Heart left ventricle (tissue), 16 donors: ENCODE results near the gene DGKZ. TPM values are rescaled to one million over a fixed set of nuclear protein-coding genes. Genes with fewer than 3 reads are reported as not detected.

ENCODE experiments used
- ATAC-seq, 4 donors: fragments of 200-7000 bp; cut with Tn5 transposase; one replicate each; pipeline ENCODE4 v1.9.1; 2020 to 2022; ENCODE audit warnings: moderate library complexity in 4 of 4, mild to moderate bottlenecking in 3 of 4, moderate number of reproducible peaks in 1 of 4
- DNase-seq, 5 donors: peaks; one replicate each; pipeline ENCODE4 v3.0.0-alpha.2; 2020
- H3K27ac ChIP-seq, 12 donors: fragments of 200-600 bp; sonication (generic) in 4 of 12; one replicate each; pipeline versions ENCODE4 v1.5.0 to v1.8.0; 2016 to 2022; ENCODE audit warnings: mild to moderate bottlenecking in 2 of 12
- H3K27me3 ChIP-seq, 9 donors: fragments of 200-600 bp; sonication (generic) in 2 of 9; one replicate each; pipeline versions ENCODE4 v1.5.1 to v1.8.0; 2016 to 2022; ENCODE audit warnings: mild to moderate bottlenecking in 3 of 9
- H3K36me3 ChIP-seq, 9 donors: fragments of 200-600 bp; sonication (generic) in 2 of 9; one replicate each; pipeline versions ENCODE4 v1.5.0 to v1.8.0; 2018 to 2022; ENCODE audit warnings: mild to moderate bottlenecking in 2 of 9
- H3K4me1 ChIP-seq, 12 donors: fragments of 200-600 bp; sonication (generic) in 4 of 12; one replicate each; pipeline versions ENCODE4 v1.5.0 to v1.8.0; 2016 to 2022; ENCODE audit warnings: mild to moderate bottlenecking in 3 of 12
- H3K4me3 ChIP-seq, 12 donors: fragments of 200-600 bp; sonication (generic) in 4 of 12; one replicate each; pipeline versions ENCODE4 v1.5.0 to v1.8.0; 2017 to 2022; ENCODE audit warnings: mild to moderate bottlenecking in 9 of 12, moderate library complexity in 4 of 12
- H3K9me3 ChIP-seq, 12 donors: fragments of 200-600 bp; sonication (generic) in 4 of 12; one replicate each; pipeline versions ENCODE4 v1.5.0 to v1.8.0; 2016 to 2022; ENCODE audit warnings: mild to moderate bottlenecking in 1 of 12
- CTCF ChIP-seq, 12 donors: fragments of 200-600 bp; sonication (generic) in 4 of 12; IDR thresholded peaks; one replicate each; pipeline versions ENCODE4 v1.5.0 to v1.8.0; 2018 to 2022; ENCODE audit warnings: antibody characterized with exemption in 12 of 12, mild to moderate bottlenecking in 5 of 12
- POLR2A ChIP-seq, 2 donors: fragments of 450-650 bp; IDR thresholded peaks; one replicate each; pipeline ENCODE4 v1.6.1; 2017; ENCODE audit warnings: antibody characterized with exemption in 2 of 2, mild to moderate bottlenecking in 2 of 2, moderate library complexity in 2 of 2
- WGBS, 4 donors: extraction: QIAGEN DNeasy Blood & Tissue Kit in 2 of 4; methylation state at CpG; one replicate each; pipeline versions ENCODE4 v1.1.5 to v1.1.7; 2013 to 2018; 5-methylcytosine and 5-hydroxymethylcytosine counted together
- intact Hi-C, 10 donors: fragments of 100-400 bp; cut with DNase I; formaldehyde crosslinking; loops; one replicate each; pipeline versions ENCODE4 v1.11.1 to v1.14.2; 2022
- polyA plus RNA-seq, 2 donors: library from polyadenylated mRNA; stranded (reverse); fragments of 200-250 nt; gene quantifications; one replicate each; pipeline ENCODE4 v1.2.3, GENCODE V29; 2013
- total RNA-seq, 9 donors: library from RNA; depleted of rRNA in 2 of 9; stranded (reverse); fragments of >200 nt in 2 of 9; fragmentation: NEBNext Ultra II Directional in 3 of 9; extraction: Animal tissue kit (Norgen Biotek cat#: 25700) in 3 of 9; gene quantifications; one replicate each; pipeline versions ENCODE4 v1.1.0 to v1.2.4, GENCODE V29; 2016 to 2023
- donor health status: ischemic (EF 13 %, LVEDD 7.1; RV severe dilation, severe dysfunction).
- donor health status: healthy with polysubstance abuse.
- donor health status: DM: no; HTN: yes; CAD: no.
- donor health status: DM: no; HTN: no; CAD: no.
- donor health status: ischemic (EF 25% LVEDD 6.9; RV normal size, moderate dysfunction).
- donor health status: ischemic (EF 25% LVEDD 5.7; RV mildly dilated, moderate dysfunction).
- donor health status: healthy.
- donor health status: DM: yes; HTN: yes; CAD: no.
- donor health status: ischemic (EF 35%, LVEDD 5.7; RV mildly dilated, moderate dysfunction).
- donor health status: nonischemic (EF 11% LVEDD 7.7; RV severe dilation, severe dysfunction).
- donor health status: DM: yes; HTN: yes; CAD: no.
- donor health status: PGD.
- donor health status: ischemic (EF 29% LVEDD 5.4; RV normal size, mild dysfunction).
- donor health status: nonischemic (EF 23%, LVEDD 6.1; RV moderate dilation, normal function).

DGKZ gene
- total and polyA plus RNA-seq, 11 donors: 41.7 to 114 (median 59.5) TPM

- intact Hi-C loops: loop anchor here in 5 of 10 donors (5.0 to 10.0 kb wide), 4 partner anchors 51 to 351 kb away; partner anchors contain the start of gene PHF21A (in 1 of the 5)
- TF ChIP-seq CTCF (IDR thresholded peaks at IDR 0.05): no peak
- 75 to 87% (median 81%) methylated on average over 8 to 12 of the region's 12 CpGs for WGBS, 4 donors
- DNase-seq: peak; percentile 53 to 88 (median 75)
- H3K9me3 ChIP-seq: no peaks in the 10 kb centered on the region
- peak overlapping the region in 10 of 12 donors; percentile 6 to 73 (median 59) for H3K27ac ChIP-seq
- H3K4me3 ChIP-seq: peak overlapping the region in 3 of 12 donors; percentile 5 to 12 (median 5)
- peak; percentile 44 to 91 (median 88) for ATAC-seq
- peaks cover 0 to 42% (median 7%) of the 10 kb centered on the region in 12 donors for H3K4me1 ChIP-seq
- H3K36me3 ChIP-seq: peaks cover 0 to 65% (median 22%) of the 10 kb centered on the region in 9 donors
- no peaks in the 10 kb centered on the region for H3K27me3 ChIP-seq
Measured at GRCh38 chr11:46315783-46316563, 31.3 kb upstream of the DGKZ start.

- intact Hi-C loops: loop anchor here in 5 of 10 donors (5.0 to 10.0 kb wide), 4 partner anchors 48 to 354 kb away; partner anchors contain the start of gene PHF21A (in 1 of the 5)
- TF ChIP-seq CTCF (IDR thresholded peaks at IDR 0.05) (no peak), POLR2A (IDR thresholded peaks at IDR 0.05) (no peak)
Measured at GRCh38 chr11:46319074-46319453, 28.2 kb upstream of the DGKZ start.

DNA sequence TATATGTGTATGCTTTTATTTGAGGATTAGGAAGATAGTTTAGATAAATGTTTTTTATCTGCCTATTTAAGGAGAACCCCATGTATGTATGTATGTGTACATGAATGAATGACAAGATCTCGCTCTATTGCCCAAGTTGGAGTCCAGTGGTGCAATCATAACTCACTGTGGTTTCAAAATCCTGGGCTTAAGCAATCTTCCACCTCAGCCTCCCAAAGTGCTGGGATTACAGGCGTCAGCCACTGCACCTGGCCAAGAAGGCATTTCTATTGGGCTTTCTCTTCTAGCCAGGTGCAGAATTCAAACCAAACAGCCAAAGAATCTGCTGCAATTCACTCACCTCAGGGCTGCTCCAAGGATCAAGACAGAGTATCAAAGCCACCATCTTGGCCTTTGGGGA is 25.5 kb upstream of the DGKZ start:
- Histone ChIP-seq H3K9me3 (no peaks in the 10 kb centered on the region), H3K4me3 (no peak overlapping the region), H3K27me3 (no peaks in the 10 kb centered on the region), H3K36me3 (peaks cover 0 to 43% (median 28%) of the 10 kb centered on the region in 9 donors), H3K27ac (no peak overlapping the region), H3K4me1 (peaks cover 0 to 38% (median 3%) of the 10 kb centered on the region in 12 donors)
- intact Hi-C loops: no loop called here
- ATAC-seq (no peak), DNase-seq (no peak)
- WGBS, 4 donors: 92 to 97% (median 96%) methylated on average over 2 of the region's 2 CpGs
- TF ChIP-seq CTCF (IDR thresholded peaks at IDR 0.05) (no peak), POLR2A (IDR thresholded peaks at IDR 0.05) (no peak)

More at GRCh38 chr11:46319074-46319453, 28.2 kb upstream of the DGKZ start:
- H3K27ac ChIP-seq: peak overlapping the region in 6 of 12 donors; percentile 0 to 84 (median 27)
- no peaks in the 10 kb centered on the region for H3K27me3 ChIP-seq
- peaks cover 0 to 48% (median 28%) of the 10 kb centered on the region in 9 donors for H3K36me3 ChIP-seq
- no peaks in the 10 kb centered on the region for H3K9me3 ChIP-seq
- H3K4me1 ChIP-seq: peaks cover 0 to 43% (median 7%) of the 10 kb centered on the region in 12 donors
- DNase-seq: no peak
- ATAC-seq: no peak
- 92 to 100% (median 93%) methylated on average over 5 of the region's 5 CpGs for WGBS, 4 donors
- peak overlapping the region in 1 of 12 donors; percentile 3 for H3K4me3 ChIP-seq

GRCh38 chr11:46322759-46323158 is 24.5 kb upstream of the DGKZ start:
- TF ChIP-seq POLR2A (IDR thresholded peaks at IDR 0.05) (no peak), CTCF (IDR thresholded peaks at IDR 0.05) (peak in 5 of 12 donors; percentile 14 to 26 (median 20))
- 84 to 88% (median 86%) methylated on average over 6 of the region's 6 CpGs for WGBS, 4 donors

More at GRCh38 chr11:46322759-46323158, 24.5 kb upstream of the DGKZ start:
- no peak overlapping the region for H3K4me3 ChIP-seq
- H3K9me3 ChIP-seq: no peaks in the 10 kb centered on the region
- H3K27me3 ChIP-seq: no peaks in the 10 kb centered on the region
- intact Hi-C loops: no loop called here
- H3K4me1 ChIP-seq: peaks cover 0 to 32% (median 3%) of the 10 kb centered on the region in 12 donors
- ATAC-seq (peak in 1 of 4 donors; percentile 4), DNase-seq (no peak)
- peaks cover 0 to 35% (median 24%) of the 10 kb centered on the region in 9 donors for H3K36me3 ChIP-seq
- no peak overlapping the region for H3K27ac ChIP-seq
